HepG2 (cell line): ENCODE measurements around the gene NGEF. TPM values are rescaled to one million over a fixed set of nuclear protein-coding genes. Genes with fewer than 3 reads are reported as not detected.
A peak's percentile ranks its signal among the peaks of the same experiment; 100 is the strongest.

Source experiments
- CHCHD3 ChIP-seq: sonication (generic); formaldehyde crosslinking; IDR thresholded peaks from 2 replicates; pipeline ENCODE4 v1.8.0; 2022; ENCODE audit warnings: mild to moderate bottlenecking, missing genetic modification reagents, moderate library complexity
- HIC2 ChIP-seq: sonication (generic); formaldehyde crosslinking; IDR thresholded peaks from 2 replicates; pipeline ENCODE4 v1.9.0; 2022; ENCODE audit warnings: low read depth, missing genetic modification reagents
- HMGA1 ChIP-seq: sonication (generic); formaldehyde crosslinking; conservative IDR thresholded peaks from 2 replicates; pipeline ENCODE4 v1.4.0; 2020; ENCODE audit warnings: missing genetic modification reagents
- HNF4A ChIP-seq: sonication (generic); formaldehyde crosslinking; IDR thresholded peaks from 2 replicates; pipeline ENCODE4 v1.4.0; 2020; ENCODE audit warnings: missing genetic modification reagents
- KDM3A ChIP-seq: IDR thresholded peaks from 2 replicates; pipeline ENCODE4 v1.6.1; 2018; ENCODE audit warnings: low read depth, missing compliant biosample characterization
- MED8 ChIP-seq: sonication (generic); formaldehyde crosslinking; IDR thresholded peaks from 2 replicates; pipeline ENCODE4 v1.8.1; 2023; ENCODE audit warnings: mild to moderate bottlenecking, missing genetic modification reagents; ENCODE audit not compliant: insufficient replicate concordance
- NFATC3 ChIP-seq: sonication (generic); formaldehyde crosslinking; IDR thresholded peaks from 2 replicates; pipeline ENCODE4 v1.5.1; 2020; ENCODE audit warnings: mild to moderate bottlenecking, missing genetic modification reagents
- PTBP1 ChIP-seq: fragments of 200-400 bp; formaldehyde crosslinking; IDR thresholded peaks from 2 replicates; pipeline ENCODE4 v1.6.1; 2018; ENCODE audit warnings: low read length, low read depth; ENCODE audit not compliant: poor library complexity, severe bottlenecking
- RFXANK ChIP-seq: IDR thresholded peaks from 2 replicates; pipeline ENCODE4 v1.6.1; 2016
- SATB2 ChIP-seq: sonication (generic); formaldehyde crosslinking; IDR thresholded peaks from 2 replicates; pipeline ENCODE4 v1.5.0; 2020; ENCODE audit warnings: missing genetic modification reagents
- ZFP91 ChIP-seq: sonication (generic); formaldehyde crosslinking; IDR thresholded peaks from 2 replicates; pipeline ENCODE4 v1.9.0; 2022; ENCODE audit warnings: missing genetic modification reagents, mild to moderate bottlenecking, borderline replicate concordance
- ZNF136 ChIP-seq: sonication (generic); formaldehyde crosslinking; IDR thresholded peaks from 2 replicates; pipeline ENCODE4 v1.8.1; 2022; ENCODE audit warnings: low read depth, mild to moderate bottlenecking, moderate library complexity, missing genetic modification reagents
- ZNF274 ChIP-seq: sonication (generic); formaldehyde crosslinking; IDR thresholded peaks from 2 replicates; pipeline ENCODE4 v1.5.1; 2020; ENCODE audit warnings: mild to moderate bottlenecking, missing genetic modification reagents
- ZNF335 ChIP-seq: sonication (generic); formaldehyde crosslinking; IDR thresholded peaks from 2 replicates; pipeline ENCODE4 v1.4.0; 2020; ENCODE audit warnings: missing genetic modification reagents
- ZNF510 ChIP-seq: sonication (generic); formaldehyde crosslinking; IDR thresholded peaks from 2 replicates; pipeline ENCODE4 v1.4.0; 2020; ENCODE audit warnings: low read depth, mild to moderate bottlenecking, missing genetic modification reagents
- ZNF550 ChIP-seq: sonication (generic); formaldehyde crosslinking; IDR thresholded peaks from 2 replicates; pipeline ENCODE4 v1.4.0; 2020; ENCODE audit warnings: mild to moderate bottlenecking, missing genetic modification reagents, borderline replicate concordance
- ZNF574 ChIP-seq: sonication (generic); formaldehyde crosslinking; IDR thresholded peaks from 2 replicates; pipeline ENCODE4 v1.4.0; 2020; ENCODE audit warnings: missing genetic modification reagents
- ZNF629 ChIP-seq: sonication (generic); formaldehyde crosslinking; conservative IDR thresholded peaks from 2 replicates; pipeline ENCODE4 v1.5.0; 2020; ENCODE audit warnings: missing genetic modification reagents
- polyA plus RNA-seq, 8 experiments: library from polyadenylated mRNA; depleted of rRNA in 3 of 8; stranded (reverse) in 7 of 8; unstranded in 1 of 8; fragments of >200 nt; fragmentation: Illumina TruSeq in 4 of 8; extraction: Trizol in 4 of 8; gene quantifications; 2 replicates each; pipeline versions ENCODE4 v1.2.1 to v1.2.3, GENCODE V29; 2011 to 2016; ENCODE audit warnings: low read depth in 4 of 8, missing spikeins in 1 of 8, mixed read lengths in 1 of 8; ENCODE audit not compliant: insufficient read depth in 1 of 8
- total RNA-seq, 5 experiments: library from RNA; depleted of rRNA; stranded (reverse); fragments of >200 nt; fragmentation: Illumina TruSeq; extraction: Trizol; gene quantifications; 2 replicates each; pipeline ENCODE4 v1.2.3, GENCODE V29; 2016; ENCODE audit warnings: low read depth in 1 of 5
- TF ChIP-seq, protein P1 (sequence below): sonication (generic); formaldehyde crosslinking; IDR thresholded peaks from 2 replicates; pipeline ENCODE4 v1.9.0; 2021; ENCODE audit warnings: missing genetic modification reagents, mild to moderate bottlenecking, borderline replicate concordance
- TF ChIP-seq, protein P2 (sequence below): sonication (generic); formaldehyde crosslinking; IDR thresholded peaks from 2 replicates; pipeline ENCODE4 v1.5.1; 2020; ENCODE audit warnings: missing genetic modification reagents, mild to moderate bottlenecking, borderline replicate concordance
- TF ChIP-seq, protein P3 (sequence below): sonication (generic); formaldehyde crosslinking; IDR thresholded peaks from 2 replicates; pipeline ENCODE4 v1.4.0; 2020; ENCODE audit warnings: mild to moderate bottlenecking, missing genetic modification reagents

Gene NGEF
- total and polyA plus RNA-seq, 2 of the 13 experiments (the other 11 are each of a cell fraction or from before 2014, with no cell fraction given): 14.4 to 36.9 TPM

GRCh38 chr2:233060501-233060979 is 47.5 kb upstream of the NGEF start (continued):
- TF ChIP-seq MED8 (CRISPR knock-in tag): no peak
- TF ChIP-seq HIC2 (CRISPR knock-in tag): peak; percentile 70; the same call in 1 of the 2 replicates
- peak; percentile 14; the same call in 1 of the 2 replicates for TF ChIP-seq ZNF274 (CRISPR knock-in tag)
- TF ChIP-seq, protein P1, sequence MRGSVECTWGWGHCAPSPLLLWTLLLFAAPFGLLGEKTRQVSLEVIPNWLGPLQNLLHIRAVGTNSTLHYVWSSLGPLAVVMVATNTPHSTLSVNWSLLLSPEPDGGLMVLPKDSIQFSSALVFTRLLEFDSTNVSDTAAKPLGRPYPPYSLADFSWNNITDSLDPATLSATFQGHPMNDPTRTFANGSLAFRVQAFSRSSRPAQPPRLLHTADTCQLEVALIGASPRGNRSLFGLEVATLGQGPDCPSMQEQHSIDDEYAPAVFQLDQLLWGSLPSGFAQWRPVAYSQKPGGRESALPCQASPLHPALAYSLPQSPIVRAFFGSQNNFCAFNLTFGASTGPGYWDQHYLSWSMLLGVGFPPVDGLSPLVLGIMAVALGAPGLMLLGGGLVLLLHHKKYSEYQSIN: no peak
- TF ChIP-seq HNF4A (CRISPR knock-in tag): peak; percentile 81
- 0 out of 2 replicates have a peak, but pooled peaks have one; percentile 3 for TF ChIP-seq ZFP91 (CRISPR knock-in tag)
- no peak for TF ChIP-seq CHCHD3 (CRISPR knock-in tag)
- no peak for TF ChIP-seq ZNF510 (CRISPR knock-in tag)
- TF ChIP-seq ZNF335 (CRISPR knock-in tag): no peak
- TF ChIP-seq, protein P2, sequence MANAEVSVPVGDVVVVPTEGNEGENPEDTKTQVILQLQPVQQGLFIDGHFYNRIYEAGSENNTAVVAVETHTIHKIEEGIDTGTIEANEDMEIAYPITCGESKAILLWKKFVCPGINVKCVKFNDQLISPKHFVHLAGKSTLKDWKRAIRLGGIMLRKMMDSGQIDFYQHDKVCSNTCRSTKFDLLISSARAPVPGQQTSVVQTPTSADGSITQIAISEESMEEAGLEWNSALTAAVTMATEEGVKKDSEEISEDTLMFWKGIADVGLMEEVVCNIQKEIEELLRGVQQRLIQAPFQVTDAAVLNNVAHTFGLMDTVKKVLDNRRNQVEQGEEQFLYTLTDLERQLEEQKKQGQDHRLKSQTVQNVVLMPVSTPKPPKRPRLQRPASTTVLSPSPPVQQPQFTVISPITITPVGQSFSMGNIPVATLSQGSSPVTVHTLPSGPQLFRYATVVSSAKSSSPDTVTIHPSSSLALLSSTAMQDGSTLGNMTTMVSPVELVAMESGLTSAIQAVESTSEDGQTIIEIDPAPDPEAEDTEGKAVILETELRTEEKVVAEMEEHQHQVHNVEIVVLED: no peak
- TF ChIP-seq HMGA1: no peak
- no peak for TF ChIP-seq PTBP1
- no peak; the same call in 1 of the 2 replicates for TF ChIP-seq ZNF629
- TF ChIP-seq ZNF550 (CRISPR knock-in tag): peak; percentile 61; the same call in 1 of the 2 replicates
- TF ChIP-seq, protein P3, sequence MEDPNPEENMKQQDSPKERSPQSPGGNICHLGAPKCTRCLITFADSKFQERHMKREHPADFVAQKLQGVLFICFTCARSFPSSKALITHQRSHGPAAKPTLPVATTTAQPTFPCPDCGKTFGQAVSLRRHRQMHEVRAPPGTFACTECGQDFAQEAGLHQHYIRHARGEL: peak; percentile 62; the same call in 1 of the 2 replicates
- TF ChIP-seq SATB2 (CRISPR knock-in tag): no peak
- 0 out of 2 replicates have a peak, but pooled peaks have one; percentile 76 for TF ChIP-seq NFATC3 (CRISPR knock-in tag)
- no peak; the same call in 1 of the 2 replicates for TF ChIP-seq ZNF574 (CRISPR knock-in tag)
- no peak for TF ChIP-seq ZNF136 (CRISPR knock-in tag)
- TF ChIP-seq RFXANK (CRISPR knock-in tag): no peak
- TF ChIP-seq KDM3A (CRISPR knock-in tag): no peak
